GM21576 (cell line): Measurements from ENCODE around the gene APBB3.

Experiments
- ATAC-seq: cut with Tn5 transposase; IDR thresholded peaks from one replicate; pipeline ENCODE4 v1.9.1; 2021; ENCODE audit warnings: mild to moderate bottlenecking, moderate library complexity; ENCODE audit not compliant: unreplicated experiment

Gene APBB3

DNA sequence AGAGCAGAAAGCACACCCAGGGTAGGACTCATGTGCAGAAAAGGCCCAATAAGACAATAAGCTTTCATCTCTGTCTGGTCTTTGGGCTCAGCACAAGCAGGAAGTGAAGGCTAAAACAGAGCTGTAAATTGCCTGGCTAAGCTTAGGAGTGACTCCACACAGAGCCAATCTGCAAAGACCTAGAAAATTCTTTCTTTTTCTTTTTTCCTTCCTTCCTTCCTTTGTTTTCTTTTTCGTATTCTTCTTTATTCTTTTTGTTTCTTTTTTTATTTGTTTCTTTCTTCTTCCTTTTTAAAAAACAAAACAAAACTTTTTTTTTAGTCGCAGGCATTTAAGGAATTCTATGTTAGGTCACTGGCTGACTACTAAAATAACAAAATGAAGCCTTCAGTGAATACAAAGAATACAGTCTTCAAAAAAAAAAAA, 12.4 kb upstream of the APBB3 start:
- ATAC-seq = no peak

DNA sequence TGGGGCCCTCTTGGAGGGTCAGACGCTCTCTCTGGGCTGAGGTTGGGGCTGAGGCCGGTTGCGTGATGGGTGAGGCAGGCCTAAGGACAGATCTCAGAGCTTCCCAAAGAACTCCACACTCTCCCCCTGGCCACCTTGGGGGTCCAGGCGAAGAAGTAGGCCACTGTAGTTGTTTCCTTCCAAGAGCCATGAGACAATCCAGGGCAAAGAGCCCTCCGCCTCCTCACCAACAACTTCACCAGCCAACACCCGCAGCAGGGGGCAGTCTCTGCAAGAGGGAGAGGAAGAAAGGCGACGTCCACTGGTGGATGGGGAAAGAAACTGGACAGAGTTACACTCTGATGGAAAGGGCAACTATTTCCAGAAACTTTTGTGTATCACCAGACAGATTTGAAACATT, 10.9 kb upstream of the APBB3 start:
- ATAC-seq = no peak

DNA sequence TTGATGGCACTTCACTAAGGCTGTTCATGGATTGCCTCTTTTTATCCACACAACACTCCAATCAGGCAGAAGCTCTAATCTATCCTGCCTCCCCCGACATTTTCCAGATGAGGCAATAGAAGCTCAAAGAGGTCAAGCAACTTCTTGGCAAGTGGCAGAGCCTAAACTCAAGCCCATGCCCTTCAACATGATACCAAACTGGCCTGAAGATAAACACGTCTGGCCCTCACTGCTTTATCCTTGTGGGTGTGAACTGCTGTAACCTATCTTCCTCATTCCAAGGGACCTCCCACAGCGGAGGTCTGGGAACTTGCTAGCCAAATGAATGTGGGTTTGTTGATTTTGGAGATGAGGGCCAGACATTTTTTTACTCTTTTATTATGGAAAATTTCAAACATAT, 9.8 kb upstream of the APBB3 start:
- no peak for ATAC-seq

DNA sequence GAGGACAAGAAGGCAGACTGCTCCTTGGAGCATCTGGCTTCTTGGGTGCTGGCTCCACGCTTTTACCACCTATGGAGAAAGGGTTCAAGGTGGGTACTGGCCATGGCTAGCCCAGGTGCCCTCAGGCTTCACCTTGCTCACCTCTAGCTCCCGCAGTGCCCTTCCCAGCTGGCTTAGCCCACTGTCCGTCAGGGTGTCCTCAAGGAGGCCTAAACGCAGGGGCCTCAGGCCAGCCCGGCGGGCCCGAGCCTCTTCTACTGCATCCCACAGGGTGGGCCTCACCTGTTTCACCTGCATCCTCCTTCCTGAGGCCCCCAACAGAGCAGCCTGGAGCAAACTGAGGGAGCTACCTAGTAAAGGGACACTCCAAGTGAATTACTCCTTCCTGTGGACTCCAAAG, 9.3 kb upstream of the APBB3 start:
- ATAC-seq = no peak

DNA sequence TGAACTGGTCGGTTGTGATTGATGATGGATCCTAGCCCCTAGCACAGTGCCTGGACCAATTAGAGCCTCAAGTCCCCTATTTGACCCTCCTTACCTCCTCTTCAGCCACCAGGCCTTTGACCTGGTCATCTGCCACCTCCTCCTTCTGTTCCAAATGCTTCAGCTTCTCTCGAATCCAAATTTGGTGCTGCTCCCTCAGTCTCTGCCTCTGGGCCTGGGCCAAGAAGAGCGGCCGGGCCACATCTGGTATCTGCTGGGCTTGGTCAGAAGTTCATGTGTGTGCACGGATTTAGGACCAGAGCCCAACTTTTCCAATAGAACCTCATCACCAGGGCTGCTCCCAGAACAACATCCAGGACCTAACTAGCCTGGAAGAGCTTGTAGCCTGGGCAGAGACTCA, 6.7 kb upstream of the APBB3 start:
- no peak for ATAC-seq

DNA sequence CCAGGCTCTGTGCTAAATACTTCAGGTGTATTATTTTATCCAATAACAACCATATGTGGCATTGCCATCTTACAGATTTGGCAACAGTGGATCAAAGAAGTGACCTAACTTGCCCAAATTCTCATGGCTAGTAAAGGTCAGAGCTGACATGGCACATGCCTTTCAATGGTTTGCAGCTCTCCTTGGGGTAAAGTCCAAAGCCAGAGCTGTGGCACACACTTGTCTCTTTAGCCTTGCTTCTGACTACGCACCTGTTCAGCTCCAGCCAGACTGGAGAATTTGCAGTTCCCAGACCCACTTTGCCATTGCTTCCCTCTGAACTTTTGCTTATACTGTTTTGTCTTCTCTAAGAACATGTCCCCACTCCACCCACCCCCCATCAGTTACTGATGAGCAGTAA, 6.1 kb upstream of the APBB3 start:
- ATAC-seq = no peak

DNA sequence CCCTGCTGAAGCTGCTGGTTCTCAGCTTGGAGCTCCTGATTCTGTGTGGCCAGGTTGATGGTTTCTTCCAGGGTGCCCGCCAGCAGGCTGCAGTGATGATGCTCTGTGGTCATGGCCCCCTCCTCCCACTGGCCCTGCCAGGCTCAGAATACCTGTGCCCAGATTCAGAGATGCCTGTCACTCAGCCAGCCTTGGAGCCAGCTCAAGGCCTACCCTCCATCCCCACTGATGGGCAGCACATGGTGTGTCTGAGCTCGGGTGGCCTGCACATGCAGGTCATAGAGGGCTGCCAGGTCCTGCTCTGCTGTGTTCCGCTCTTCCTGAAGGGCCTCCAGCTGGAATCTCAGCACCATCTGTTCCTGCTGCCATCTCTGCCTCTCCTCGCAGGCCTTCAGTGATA, 5.7 kb upstream of the APBB3 start:
- no peak for ATAC-seq

DNA sequence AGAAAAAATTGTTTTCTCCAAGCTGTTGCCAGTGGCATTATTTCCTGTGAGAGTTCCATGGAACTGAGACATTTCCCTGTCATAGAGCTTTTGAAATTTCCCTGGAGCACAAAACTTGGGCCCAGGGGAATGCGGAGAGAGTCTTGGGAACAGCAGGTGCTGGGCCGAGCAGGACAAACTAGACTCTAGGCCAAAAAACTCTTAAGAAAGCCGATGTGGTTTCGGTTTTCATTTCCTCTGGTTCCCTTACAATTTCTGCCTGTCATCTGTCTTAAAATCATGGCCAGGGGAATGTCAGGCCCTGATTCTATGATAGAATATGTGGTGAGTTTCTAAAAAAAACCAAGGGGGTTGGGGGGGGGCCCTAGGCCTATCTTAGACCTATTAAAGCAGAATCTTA, 4.8 kb upstream of the APBB3 start:
- ATAC-seq = no peak

DNA sequence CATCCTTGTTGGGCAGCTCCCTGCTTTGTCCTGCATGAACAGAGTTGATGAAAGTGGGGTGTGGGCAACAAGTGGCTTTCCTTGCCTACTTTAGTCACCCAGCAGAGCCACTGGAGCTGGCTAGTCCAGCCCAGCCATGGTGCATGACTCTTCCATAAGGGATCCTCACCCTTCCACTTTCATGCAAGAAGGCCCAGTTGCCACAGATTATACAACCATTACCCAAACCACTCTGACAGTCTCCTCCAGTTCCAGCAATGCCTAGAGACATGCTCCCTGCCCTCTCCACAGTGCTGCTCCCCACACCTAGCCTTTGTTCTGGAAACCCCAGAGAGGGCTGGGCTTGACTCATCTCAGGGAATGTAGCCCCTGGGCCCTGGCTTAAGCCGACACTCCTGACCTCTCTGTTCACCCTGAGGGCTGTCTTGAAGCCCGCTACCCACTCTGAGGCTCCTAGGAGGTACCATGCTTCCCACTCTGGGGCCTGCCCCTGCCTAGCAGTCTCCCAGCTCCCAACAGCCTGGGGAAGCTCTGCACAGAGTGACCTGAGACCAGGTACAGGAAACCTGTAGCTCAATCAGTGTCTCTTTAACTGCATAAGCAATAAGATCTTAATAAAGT, 4.2 kb upstream of the APBB3 start:
- ATAC-seq = no peak

DNA sequence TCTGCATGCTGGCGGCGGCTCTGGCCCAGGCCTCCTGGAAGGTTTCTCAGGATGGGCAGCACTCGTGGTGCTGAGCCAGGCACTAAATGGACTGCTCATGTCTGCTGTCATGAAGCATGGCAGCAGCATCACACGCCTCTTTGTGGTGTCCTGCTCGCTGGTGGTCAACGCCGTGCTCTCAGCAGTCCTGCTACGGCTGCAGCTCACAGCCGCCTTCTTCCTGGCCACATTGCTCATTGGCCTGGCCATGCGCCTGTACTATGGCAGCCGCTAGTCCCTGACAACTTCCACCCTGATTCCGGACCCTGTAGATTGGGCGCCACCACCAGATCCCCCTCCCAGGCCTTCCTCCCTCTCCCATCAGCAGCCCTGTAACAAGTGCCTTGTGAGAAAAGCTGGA, 3.5 kb upstream of the APBB3 start:
- no peak for ATAC-seq

DNA sequence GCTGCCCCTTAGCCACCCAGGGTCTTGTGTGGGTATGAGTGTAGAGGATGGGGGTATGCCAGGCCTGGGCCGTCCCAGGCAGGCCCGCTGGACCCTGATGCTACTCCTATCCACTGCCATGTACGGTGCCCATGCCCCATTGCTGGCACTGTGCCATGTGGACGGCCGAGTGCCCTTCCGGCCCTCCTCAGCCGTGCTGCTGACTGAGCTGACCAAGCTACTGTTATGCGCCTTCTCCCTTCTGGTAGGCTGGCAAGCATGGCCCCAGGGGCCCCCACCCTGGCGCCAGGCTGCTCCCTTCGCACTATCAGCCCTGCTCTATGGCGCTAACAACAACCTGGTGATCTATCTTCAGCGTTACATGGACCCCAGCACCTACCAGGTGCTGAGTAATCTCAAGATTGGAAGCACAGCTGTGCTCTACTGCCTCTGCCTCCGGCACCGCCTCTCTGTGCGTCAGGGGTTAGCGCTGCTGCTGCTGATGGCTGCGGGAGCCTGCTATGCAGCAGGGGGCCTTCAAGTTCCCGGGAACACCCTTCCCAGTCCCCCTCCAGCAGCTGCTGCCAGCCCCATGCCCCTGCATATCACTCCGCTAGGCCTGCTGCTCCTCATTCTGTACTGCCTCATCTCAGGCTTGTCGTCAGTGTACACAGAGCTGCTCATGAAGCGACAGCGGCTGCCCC, 2.9 kb upstream of the APBB3 start:
- no peak for ATAC-seq

DNA sequence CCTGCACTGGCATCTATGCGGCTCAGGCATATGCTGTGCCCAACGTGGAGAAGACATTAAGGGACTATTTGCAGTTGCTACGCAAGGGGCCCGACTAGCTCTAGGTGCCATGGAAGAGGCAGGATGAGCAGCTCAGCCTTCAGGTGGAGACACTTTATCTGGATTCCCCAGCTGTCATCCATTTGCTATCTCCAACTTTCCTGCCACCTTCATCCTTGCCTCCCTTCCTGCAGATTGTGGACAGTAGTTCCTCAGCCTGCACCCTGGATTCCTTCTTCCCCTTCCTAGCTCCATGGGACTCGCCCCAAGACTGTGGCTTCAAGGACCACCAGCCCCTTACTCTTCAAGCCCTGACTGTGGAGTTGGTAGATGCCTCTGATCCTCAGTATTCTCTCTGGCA, 2.3 kb upstream of the APBB3 start:
- no peak for ATAC-seq

DNA sequence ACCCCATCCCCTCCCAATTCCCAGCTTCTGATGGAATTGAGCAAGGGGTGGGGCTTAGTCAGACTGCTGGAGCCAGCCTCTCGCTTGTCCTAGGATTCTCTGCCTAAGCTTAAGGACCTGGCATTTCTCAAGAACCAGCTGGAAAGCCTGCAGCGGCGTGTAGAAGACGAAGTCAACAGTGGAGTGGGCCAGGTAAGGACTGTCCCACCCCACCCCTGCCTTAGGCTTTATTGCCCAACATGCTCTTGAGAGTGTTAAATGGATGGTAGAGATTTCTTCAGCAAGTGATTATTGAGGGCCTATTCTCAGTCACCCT, 1.3 kb upstream of the APBB3 start:
- no peak for ATAC-seq

DNA sequence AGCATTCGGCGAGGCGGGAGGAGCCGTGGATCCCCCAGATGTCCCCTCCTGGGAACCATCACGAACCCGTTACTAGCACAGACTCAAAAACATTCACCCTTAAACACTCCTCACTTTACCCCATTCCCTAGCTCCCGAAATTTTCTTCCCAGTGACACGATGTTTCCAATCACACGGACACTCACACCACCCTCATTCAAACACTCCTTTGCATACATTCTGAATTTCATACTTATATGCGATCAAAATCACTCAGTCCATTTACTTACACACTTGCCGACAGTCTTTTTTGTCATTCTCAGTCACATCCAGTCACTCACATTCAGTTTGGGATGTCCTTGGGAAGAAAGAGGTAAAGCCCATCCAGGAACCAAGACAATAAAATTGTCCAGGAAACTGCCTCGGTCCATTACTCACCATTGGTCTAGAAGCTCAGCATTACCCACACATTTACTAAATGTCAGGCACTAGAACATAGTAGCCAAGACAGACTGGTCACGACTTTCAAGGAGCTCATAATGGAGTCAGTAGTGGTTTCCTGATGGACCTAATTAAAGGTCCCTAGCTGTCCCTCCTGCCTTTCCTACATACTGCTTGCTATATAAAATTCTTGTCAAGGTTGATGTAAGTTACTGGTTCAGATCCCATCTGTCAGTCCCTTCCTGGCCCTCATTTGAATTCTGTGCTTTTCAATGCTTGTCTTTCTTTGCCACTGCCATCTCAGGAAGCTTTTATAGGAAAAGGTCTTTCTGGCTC, 804 bp upstream of the APBB3 start:
- ATAC-seq = no peak

DNA sequence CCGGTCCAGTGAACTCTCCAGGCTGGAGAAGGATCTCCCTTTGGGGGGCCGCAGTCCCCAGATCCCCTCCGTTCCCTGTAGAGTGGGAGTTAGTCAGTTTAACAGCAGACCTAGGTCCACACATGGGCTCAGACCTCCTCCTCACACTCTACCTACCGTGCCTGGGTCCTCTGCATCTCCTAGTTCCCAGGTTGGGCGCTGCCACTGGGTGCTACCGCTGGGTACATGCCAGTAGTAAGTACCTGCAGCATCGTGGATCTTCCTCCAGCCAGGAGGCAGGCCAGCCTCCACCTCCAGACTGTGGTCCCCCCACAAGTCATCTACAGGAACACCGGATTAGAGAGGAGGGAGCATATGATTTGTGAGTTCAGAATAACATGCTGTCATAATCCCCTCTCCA, 802 bp downstream of the APBB3 start:
- ATAC-seq = no peak

DNA sequence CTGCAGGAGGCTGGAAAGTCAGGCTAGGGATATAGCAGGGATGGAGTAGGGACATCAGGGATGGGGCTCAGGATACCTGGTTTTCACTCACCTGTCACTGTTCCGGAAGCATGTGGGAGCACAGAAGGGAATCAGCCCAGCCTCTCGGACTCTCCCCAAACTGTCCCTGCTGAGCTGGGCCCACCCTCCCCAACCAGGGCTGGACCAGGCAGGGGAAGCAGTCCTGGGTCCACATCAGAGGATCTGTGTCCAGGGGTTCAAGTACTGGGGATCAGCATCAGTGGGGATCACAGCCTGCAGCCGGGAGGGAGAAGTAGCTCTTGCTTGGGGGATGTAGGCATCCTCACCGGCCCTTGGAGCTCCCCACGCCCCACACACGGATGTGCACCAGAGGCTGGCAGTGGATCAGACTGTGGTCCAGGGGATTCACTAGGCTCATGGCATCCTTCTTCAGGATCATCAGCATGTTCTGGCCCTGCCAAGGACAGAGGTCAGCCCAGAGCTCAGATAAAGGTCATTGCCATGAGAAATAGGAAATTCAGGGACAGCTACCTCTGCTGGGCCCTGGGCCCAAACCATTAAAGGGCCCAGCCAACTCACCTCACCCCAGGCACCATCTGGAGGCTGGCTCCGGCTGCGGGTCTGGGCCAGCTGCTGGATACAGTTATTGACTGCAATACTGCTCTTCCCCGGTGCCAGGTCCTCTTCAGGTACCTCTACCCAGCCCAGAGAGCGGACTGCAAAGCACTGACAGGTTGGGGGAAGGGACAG, 2.5 kb downstream of the APBB3 start:
- no peak for ATAC-seq

DNA sequence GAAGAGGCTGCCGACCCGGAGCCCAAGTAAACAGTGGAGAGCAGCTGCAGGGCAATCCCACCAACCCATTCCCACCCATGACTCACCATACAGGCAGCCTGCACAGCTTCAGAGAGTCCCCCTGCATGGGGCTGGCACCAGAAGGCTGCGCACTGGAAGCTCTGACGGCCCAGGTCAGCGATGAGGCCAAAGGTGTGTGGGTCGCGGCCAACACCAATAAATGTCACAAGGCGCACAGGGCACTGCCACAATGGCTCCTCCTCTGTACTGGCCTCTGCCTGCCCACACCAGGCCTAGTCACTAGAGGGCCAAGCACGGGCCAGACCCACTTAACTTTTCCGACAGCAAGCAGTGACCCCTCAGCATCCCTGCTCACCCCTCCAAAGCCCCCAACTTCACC, 4.2 kb downstream of the APBB3 start:
- ATAC-seq = no peak

DNA sequence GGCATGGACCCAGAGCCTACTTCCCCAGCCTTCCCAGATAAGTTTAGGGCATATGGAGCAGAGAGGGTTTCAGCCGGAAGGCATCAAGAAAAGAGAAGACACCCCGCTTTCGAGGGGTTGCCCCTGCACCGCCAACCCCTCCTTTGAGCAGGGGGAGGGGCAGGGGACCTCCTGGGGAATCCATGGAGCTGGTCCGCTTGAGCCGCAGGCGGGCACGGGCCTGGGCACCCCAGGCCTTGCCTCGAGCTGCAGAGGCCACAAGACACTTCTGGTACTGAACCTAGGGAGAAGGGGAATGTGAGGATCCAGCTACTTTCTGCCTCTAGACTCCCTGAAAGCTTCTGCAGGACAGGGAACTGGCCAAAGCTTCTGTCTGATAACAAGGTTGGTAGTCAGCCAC, 5.9 kb downstream of the APBB3 start:
- no peak for ATAC-seq

DNA sequence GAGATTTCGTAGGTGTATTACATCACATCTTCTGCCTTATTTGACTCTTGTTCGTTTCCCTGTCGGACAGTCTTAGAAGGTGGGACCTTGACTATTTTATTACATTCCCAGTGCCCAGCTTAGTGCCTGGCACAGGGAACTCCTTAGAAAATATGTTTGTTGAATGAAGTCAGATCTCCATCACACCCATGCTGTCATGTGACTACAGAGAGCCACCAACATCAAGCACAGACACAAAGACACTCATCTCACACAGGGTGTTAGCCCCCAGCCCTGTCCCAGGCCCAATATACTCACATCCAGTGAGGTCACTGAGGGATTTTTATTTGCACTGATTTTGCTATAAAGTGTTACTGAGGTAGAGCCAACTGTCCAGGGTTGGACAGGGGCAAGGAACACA, 6.4 kb downstream of the APBB3 start:
- no peak for ATAC-seq

DNA sequence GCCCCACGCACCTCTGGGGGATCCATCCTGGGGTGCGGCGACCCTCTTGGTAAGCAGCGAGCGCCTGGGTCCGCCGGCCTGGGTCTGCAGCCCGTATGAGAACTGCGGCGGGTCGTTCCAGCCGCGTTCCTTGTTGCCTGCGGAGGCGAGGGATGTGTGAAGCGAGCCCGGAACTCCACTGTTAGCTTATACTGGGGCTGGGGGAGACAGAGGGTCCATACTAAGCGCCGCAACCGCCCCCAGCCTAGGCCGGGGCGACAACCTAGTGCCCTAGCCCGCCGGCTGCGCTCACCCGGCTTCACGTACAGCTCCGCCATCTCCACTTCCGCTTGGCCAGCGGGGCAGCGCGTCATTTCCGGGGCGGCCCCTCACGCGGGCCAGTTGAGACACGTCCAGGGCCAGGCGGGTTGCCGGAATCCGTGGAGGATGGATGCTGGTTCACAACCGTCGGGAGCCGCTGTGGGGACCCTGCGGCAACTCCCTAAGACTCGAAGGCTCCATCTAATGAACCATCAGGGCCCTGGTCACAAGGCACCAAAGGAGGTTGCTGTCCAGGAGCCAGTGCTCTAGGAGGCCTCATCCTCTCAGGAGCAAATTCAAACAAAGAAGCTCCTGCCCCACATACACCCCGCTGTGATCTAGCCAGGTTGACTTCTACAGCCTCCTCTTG, 7.1 kb downstream of the APBB3 start, which contains the start of gene SRA1:
Gene SRA1, minus strand, starts transcription at position 338 of the 670 bp plus-strand sequence. Its CDS starts 21 bp downstream, at position 317.
- peak; percentile 95 for ATAC-seq

DNA sequence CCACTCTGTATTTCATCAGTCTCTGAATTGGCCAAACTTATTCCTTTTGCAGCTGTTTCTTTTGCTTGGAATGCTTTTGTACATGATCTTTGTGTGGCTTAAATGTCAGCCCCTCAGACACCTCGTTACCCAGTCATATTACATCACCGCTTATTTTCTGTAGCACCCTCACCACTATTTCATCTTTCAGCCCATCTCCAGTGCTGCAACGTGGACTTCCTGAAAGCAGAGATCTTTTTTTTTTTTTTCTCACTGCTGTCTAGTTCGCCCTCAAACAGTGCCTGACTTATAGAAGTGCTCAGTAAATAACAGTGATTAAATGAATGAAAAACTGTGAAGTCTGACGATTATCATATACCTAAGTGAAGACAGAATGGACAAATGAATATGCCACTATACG, 8.0 kb downstream of the APBB3 start:
- no peak for ATAC-seq
